Ishikawa (cell line): ENCODE measurements around the gene C1QL3.

Experiments used
- CEBPB ChIP-seq: IDR thresholded peaks from 2 replicates; pipeline ENCODE4 v1.6.1; 2012
- CREB1 ChIP-seq: IDR thresholded peaks from 2 replicates; pipeline ENCODE4 v1.6.1; 2012; ENCODE audit warnings: low read depth
- EGR1 ChIP-seq: IDR thresholded peaks from 2 replicates; pipeline ENCODE4 v1.6.1; 2012
- EP300 ChIP-seq: IDR thresholded peaks from 2 replicates; pipeline ENCODE4 v1.6.1; 2012; ENCODE audit warnings: borderline replicate concordance
- FOXM1 ChIP-seq: IDR thresholded peaks from 2 replicates; pipeline ENCODE4 v1.6.1; 2012; ENCODE audit warnings: low read depth, borderline replicate concordance
- NFIC ChIP-seq: IDR thresholded peaks from 2 replicates; pipeline ENCODE4 v1.6.1; 2012
- RAD21 ChIP-seq: IDR thresholded peaks from 2 replicates; pipeline ENCODE4 v1.6.1; 2012; ENCODE audit warnings: low read depth
- REST ChIP-seq: IDR thresholded peaks from 2 replicates; pipeline ENCODE4 v1.6.1; 2012; ENCODE audit warnings: low read depth, mild to moderate bottlenecking
- TAF1 ChIP-seq: IDR thresholded peaks from 2 replicates; pipeline ENCODE4 v1.6.1; 2012; ENCODE audit warnings: low read depth, mild to moderate bottlenecking
- TCF12 ChIP-seq: IDR thresholded peaks from 2 replicates; pipeline ENCODE4 v1.6.1; 2012; ENCODE audit warnings: low read depth
- TEAD4 ChIP-seq: IDR thresholded peaks from 2 replicates; pipeline ENCODE4 v1.6.1; 2012
- YY1 ChIP-seq: IDR thresholded peaks from 2 replicates; pipeline ENCODE4 v1.6.1; 2012; ENCODE audit warnings: low read depth
- ZBTB7A ChIP-seq: IDR thresholded peaks from 2 replicates; pipeline ENCODE4 v1.6.1; 2012; ENCODE audit warnings: low read depth
- TF ChIP-seq, protein P1 (sequence below): IDR thresholded peaks from 2 replicates; pipeline ENCODE4 v1.6.1; 2012
- TF ChIP-seq, protein P2 (sequence below): IDR thresholded peaks from 2 replicates; pipeline ENCODE4 v1.6.1; 2012

Gene C1QL3

GRCh38 chr10:16521311-16522016, at the start of gene C1QL3:
Gene C1QL3 (minus strand): TSS chr10:16521879. CDS start chr10:16521065, 814 bp downstream.
- TF ChIP-seq, protein P1, sequence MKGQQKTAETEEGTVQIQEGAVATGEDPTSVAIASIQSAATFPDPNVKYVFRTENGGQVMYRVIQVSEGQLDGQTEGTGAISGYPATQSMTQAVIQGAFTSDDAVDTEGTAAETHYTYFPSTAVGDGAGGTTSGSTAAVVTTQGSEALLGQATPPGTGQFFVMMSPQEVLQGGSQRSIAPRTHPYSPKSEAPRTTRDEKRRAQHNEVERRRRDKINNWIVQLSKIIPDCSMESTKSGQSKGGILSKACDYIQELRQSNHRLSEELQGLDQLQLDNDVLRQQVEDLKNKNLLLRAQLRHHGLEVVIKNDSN: no peak
- TF ChIP-seq CEBPB: no peak
- no peak for TF ChIP-seq TCF12
- TF ChIP-seq EP300: no peak
- no peak for TF ChIP-seq EGR1
- no peak for TF ChIP-seq TAF1
- no peak for TF ChIP-seq RAD21
- TF ChIP-seq TEAD4: no peak
- no peak for TF ChIP-seq CREB1
- TF ChIP-seq, protein P2, sequence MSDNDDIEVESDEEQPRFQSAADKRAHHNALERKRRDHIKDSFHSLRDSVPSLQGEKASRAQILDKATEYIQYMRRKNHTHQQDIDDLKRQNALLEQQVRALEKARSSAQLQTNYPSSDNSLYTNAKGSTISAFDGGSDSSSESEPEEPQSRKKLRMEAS: no peak

DNA sequence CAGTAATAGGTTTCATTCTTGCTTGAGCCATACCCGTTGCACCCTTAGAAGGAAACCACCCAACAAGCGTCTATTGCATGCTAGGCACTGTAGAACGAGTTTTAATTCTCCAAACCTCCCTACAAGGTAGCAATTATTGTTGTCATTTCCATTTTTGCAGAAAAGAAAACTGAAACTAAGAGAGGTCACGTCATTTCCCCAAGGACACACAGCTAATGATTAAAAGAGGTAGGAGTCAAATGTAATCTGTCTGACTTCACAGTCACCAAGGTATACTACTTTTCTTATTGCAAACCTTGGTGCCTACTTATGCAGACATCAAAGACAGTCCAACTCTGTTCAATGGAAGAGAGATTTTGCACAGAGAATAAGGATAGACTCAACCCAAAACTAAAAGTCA, 49.1 kb upstream of the C1QL3 start:
- no peak for TF ChIP-seq NFIC
- TF ChIP-seq, protein P2: no peak
- no peak for TF ChIP-seq EP300
- TF ChIP-seq CREB1: no peak
- TF ChIP-seq RAD21: no peak
- TF ChIP-seq, protein P1: no peak
- no peak for TF ChIP-seq EGR1

GRCh38 chr10:16566202-16566805, 44.6 kb upstream of the C1QL3 start:
- TF ChIP-seq TCF12 (no peak), TAF1 (no peak), CREB1 (no peak), FOXM1 (no peak), REST (no peak), TEAD4 (no peak), EGR1 (no peak), YY1 (no peak), EP300 (no peak), NFIC (no peak), CEBPB (no peak), ZBTB7A (no peak)
- TF ChIP-seq, protein P1: no peak
- TF ChIP-seq, protein P2: no peak

- TF ChIP-seq CEBPB: no peak
- no peak for TF ChIP-seq CREB1
- TF ChIP-seq ZBTB7A: no peak
- no peak for TF ChIP-seq TEAD4
- TF ChIP-seq EP300: no peak
- no peak for TF ChIP-seq TCF12
- TF ChIP-seq YY1: no peak
- no peak for TF ChIP-seq NFIC
- TF ChIP-seq, protein P1: no peak
- no peak for TF ChIP-seq EGR1
- TF ChIP-seq RAD21: no peak
- TF ChIP-seq, protein P2: no peak
- TF ChIP-seq FOXM1: no peak
- TF ChIP-seq REST: no peak
Measured at GRCh38 chr10:16565604-16566003, 43.9 kb upstream of the C1QL3 start.
